Central memory CD4-positive, alpha-beta T cell (primary cell): Measurements from ENCODE around the gene MBNL1.
A peak's percentile ranks its signal among the peaks of the same experiment; 100 is the strongest.
"Not testable (repeated sequence)": the region's sequence is repeated elsewhere in the genome, so short reads cannot be mapped to it uniquely, and the experiment has no call there.

Source experiments
- DNase-seq: peaks from one replicate; pipeline ENCODE4 v3.0.0; 2022

Gene MBNL1

DNA sequence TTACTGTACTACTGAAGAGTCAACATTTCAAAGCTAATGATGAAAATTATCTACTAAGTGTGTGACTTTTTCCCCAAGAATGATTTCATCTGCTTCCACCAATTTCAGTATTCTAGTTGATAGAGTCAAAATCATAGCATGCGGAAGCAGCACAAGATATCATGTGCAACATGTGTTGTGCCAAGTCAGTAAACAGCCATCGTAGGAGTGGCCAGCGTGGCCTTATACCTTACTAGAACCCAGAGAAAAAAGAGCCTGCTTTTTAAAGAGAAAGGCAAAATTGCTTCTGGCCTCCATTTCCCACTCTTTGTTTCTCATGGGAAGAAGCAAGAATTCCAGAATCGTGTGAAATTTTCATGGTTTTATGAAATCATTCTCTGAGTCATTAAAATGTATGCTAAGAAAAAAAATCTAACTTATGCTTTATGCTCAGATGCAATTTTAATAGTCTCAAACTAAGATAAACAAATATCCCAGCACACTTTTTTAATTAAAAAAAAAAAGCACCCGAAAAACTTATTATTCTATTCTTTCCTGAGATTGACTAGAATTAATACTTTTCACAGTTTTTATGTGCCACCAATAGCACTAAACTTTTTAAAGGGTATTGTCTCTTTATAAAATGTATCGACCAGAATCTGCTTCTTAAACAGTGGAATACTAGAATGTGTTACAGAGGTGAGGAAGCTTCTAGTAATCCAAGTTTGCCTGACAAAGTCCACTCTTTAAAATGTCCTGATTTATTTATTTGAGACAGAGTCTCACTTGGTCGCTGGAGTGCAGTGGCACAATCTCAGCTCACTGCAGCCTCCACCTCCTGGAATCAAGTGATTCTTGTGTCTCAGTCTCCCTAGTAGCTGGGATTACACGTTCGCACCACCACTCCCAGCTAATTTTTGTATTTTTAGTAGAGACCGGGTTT is 87.3 kb downstream of the MBNL1 start:
- DNase-seq, result no peak

DNA sequence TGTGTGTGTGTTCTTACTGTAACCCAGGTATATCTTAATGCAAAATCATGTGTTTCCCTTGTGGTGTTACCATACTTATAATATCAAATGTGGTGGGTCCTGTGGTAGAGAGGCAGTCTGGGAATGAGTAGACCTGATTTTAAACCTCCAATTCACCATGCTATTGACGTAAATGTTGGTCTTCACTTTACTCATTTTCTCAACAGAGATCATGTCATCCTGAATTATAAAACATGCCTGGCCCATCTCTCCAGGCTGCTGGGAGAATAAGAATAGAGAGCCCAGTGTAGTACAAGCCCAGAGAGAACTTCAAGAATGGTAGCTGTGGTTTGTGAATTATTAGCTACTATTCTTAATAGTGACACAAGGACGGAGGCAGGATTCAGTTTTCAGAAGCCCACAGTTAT is 88.1 kb downstream of the MBNL1 start:
- DNase-seq, result peak; percentile 8

DNA sequence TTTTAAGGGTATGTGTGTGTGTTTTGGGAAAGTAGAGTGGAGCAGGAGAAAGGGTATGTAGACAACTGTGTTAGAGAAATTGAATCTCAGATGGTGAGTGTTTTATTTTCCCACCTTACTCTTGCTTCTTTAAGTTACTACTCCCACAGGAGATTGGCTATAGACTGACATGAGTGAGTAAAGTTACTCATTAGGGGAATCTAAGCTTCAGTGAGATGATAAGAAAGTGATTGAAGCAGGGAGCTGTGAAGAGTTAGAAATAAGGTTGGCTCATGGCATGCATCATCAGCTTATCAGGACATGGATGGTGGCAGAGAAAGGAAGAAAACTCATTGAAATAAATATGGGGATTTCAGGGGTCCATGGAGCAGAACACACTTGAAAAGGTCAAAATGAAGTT is 88.9 kb downstream of the MBNL1 start:
- DNase-seq, result no peak

DNA sequence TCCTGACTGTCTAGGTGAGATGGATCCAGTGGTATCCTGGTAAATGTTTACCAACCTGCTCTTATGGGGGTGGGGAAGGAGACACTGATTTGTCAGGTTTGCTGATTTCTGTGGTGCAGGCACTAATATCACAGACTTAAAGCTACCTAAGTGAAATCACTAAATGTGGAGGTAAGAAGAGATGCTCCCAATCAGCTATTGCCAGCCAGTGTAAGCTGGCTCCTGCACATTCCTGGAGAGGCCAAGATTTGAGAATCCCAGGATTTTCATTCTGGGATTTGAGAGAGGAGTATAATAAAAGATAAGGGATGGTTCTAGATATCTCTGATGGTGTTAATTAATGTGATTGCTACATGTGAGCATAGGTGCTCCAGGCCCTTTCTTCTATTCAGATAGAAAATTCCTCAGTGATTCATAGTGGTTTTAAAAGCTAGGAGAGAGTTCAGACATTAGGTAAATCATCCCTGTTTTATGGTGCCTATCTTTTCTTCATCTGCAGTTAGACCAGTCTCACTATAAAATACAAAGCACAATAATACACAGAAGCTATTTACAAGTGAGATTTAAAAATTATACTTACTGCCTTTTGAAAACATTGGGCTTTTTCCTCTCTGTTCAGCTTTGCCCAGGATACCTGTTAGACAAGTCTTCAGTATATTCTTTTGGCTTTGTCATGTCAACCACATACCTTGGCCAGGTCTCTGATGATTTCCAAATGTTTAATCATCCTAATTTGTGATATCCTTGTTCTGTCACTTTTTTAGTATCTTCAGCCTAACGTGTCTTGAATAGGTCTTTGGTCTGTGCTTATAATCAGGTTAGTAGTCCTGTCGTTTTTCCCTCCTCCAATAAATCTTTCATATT is 90.9 kb downstream of the MBNL1 start:
- no peak for DNase-seq

- DNase-seq, result no peak
Observed at GRCh38 chr3:152360302-152360701, 91.6 kb downstream of the MBNL1 start.

- no peak for DNase-seq
Observed at GRCh38 chr3:152360966-152361365, 92.2 kb downstream of the MBNL1 start.

DNA sequence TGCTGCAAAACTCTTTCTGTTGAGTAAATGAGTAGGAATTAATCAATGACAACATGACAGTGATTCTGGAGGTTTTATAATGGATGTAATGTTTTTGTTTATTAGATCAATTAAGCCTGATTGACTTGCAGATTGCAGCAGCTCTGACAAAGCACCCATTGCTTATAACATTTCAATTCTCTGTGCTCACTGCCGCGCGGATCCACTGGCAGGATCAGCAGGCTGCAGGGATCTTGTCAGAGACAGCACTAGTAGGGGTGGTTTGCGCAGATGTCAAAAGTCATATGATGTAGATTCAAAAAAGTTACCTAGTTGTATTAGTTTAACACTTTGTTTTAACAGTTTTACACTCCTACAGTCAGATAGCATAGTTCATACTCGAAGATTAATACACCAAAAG is 93.4 kb downstream of the MBNL1 start:
- DNase-seq, result no peak

- no peak for DNase-seq
Observed at GRCh38 chr3:152364237-152364636, 95.5 kb downstream of the MBNL1 start.

- no peak for DNase-seq
Observed at GRCh38 chr3:152365126-152365525, 96.4 kb downstream of the MBNL1 start.

DNA sequence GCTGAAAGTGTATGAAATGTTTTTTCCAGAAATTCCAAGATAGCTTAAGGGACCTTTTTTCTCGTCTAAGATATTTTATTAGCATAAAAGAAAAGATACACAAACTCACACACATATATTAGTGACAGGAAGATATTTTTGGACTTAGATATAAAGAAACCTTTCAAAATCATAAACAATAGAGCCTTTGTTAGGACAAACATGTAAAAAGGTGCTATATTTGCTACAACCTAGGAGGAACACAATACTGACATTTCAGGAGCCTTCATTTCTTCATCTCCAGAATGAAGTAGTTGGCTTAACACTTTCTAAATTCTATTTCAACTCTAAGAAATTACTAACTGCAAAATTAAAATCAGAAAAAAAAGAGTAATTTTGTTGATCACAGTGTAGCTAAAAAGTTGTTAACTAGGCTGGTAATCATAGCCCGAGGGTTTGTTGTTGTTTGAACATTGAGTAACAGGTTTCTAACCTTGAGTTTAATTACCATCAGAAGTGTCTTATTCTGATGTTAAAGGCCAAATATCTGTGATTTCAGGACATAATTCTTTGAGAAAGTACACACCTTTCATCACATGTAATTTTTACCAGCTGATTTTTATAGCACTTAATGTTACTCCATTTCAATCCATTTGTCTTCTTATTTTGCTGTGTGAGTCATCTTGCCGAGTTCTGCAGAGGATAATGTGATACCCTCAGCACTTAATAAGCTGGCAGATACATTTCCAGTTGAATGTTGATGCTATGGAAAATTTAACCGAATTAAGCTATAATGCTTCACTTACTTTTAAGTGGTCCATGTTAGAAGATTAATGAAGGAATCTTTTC is 97.3 kb downstream of the MBNL1 start:
- no peak for DNase-seq

DNA sequence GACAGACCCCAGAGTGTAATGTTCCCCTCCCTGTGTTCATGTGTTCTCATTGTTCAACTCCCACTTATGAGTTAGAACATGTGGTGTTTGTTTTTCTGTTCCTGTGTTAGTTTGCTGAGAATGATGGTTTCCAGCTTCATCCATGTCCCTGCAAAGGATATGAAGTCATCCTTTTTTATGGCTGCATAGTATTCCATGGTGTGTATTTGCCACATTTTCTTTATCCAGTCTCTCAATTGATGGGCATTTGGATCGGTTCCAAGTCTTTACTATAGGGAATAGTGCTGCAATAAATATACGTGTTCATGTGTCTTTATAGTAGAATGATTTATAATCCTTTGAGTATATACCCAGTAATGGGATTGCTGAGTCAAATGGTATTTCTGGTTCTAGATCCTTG is 98.5 kb downstream of the MBNL1 start:
- not testable (repeated sequence) for DNase-seq

GRCh38 chr3:152372633-152373032 is 103.9 kb downstream of the MBNL1 start:
- DNase-seq, result not testable (repeated sequence)

- no peak for DNase-seq
Observed at GRCh38 chr3:152373379-152373778, 104.7 kb downstream of the MBNL1 start.

- DNase-seq, result no peak
Observed at GRCh38 chr3:152374262-152374990, 105.7 kb downstream of the MBNL1 start.

- no peak for DNase-seq
Observed at GRCh38 chr3:152375546-152375945, 106.8 kb downstream of the MBNL1 start.

DNA sequence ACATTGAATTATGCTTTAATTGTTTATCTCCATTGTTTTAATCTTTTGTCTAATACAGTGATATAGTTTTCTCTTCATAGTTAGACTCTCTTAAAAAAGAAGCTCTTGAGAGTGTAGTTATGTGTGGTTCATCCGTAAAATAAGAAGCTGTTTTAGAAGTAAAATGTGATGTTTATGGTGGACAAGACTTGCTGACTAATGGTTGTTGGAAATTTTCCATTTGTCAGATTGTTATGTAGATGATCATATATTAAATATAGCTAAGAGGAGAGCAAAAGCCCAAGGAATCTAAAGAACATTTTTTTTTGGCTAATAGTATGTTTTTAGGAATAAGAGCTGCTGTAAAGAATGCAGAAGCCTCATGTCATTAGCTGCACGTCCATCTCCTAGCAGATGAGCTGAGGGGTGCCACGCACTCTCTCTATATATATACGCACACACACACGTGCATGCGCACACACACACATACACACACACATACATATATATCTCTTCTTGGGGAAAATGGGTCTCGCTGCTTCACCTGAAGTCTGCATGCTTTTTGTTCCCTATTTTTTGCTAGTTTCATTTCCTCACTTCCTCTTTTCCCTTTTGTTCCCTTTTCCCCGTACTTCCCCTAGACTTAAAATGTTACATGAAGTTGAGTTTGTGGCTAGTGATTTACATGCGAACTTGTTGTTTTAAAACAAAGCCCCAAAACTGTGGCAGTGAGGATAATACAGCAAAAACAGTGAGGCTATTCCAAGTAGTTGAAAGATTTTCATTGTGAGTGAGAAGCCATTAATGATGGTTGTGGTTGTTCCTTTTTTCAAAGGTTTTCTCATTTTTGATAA is 107.8 kb downstream of the MBNL1 start:
- DNase-seq, result no peak

DNA sequence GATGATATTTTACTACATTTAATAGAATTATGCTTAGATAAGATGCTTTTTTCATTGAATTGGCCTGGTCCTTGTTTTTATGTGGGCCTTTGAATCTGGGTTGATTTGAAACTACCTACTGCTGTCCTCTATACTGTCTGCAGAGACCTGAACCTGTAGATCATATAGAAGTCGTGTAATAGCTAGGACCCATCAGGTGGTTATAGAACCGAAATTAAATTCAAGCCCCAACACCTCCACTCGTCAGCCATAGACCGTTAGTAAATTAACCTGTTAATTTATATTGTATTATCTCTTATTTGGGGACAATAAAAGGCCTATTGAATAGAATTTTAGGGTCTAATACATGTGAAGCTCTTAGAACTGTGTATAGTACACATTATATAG is 108.4 kb downstream of the MBNL1 start:
- no peak for DNase-seq

DNA sequence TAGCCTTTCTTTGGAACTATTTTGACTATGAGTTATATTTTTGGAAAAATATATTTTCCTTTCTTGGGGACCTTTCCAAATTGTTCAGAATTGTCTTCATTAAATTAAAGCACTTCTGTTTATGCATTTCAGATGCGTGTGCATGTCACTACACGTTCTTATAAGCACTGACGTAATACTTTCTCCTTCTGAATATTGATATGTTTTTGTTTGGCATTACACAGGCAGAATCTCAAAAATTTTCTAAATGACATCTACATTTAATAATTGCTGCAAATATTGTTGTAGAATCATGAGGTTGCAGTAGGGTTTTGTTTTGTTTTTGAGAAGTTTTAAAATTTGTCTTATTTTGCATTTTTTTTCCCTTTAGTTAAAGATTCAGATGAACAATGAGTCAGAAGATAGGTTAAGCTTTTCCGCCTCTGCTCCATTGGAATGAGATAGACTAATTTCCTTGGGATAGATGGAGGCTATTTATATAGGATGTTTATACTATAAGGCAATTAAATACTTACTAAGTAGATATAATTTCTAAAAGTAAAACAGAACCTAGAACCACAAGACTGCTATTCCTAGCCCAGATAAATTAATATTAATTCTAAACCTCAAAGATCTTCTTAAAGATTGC is 110.8 kb downstream of the MBNL1 start:
- no peak for DNase-seq

GRCh38 chr3:152380043-152380442 is 111.3 kb downstream of the MBNL1 start:
- no peak for DNase-seq

DNA sequence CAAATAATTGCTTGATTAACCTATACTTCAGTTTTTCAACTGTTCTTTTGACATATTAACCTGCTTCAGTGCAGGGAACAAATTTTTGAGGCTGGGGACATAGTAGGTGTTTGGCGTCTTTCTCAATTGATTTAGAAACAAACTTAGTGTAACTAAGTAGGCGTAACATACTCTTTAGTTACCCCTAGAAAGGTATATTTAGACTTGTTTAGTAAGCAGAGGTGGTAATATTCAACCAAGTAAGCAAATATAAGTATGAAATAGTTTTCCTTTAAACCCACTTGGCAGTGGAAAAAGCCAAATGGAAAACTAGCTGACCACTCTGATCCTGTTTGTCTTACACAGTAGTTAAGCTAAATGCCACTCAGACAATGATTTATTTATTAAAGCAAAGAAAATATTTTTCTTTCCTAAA is 113.2 kb downstream of the MBNL1 start:
- DNase-seq, result no peak
